Testis (tissue), 3 donors: ENCODE data around the gene CD300LF. TPM values are rescaled to one million over a fixed set of nuclear protein-coding genes. Genes with fewer than 3 reads are reported as not detected.

Experiments used
- microRNA-seq, 2 donors: library from miRNA; unstranded; fragments of <30 nt; microRNA quantifications; one replicate each; pipeline ENCODE4, GENCODE V29; 2016; ENCODE audit warnings: borderline number of aligned reads in 2 of 2, borderline replicate concordance in 1 of 2
- polyA plus RNA-seq: library from polyadenylated mRNA; stranded (reverse); fragments of 350-450 nt; fragmentation: Illumina TruSeq; extraction: RNeasy Lipid Tissue Mini Kit (QIAGEN cat#74804); gene quantifications from one replicate; pipeline ENCODE4 v1.2.3, GENCODE V29; 2014; ENCODE audit warnings: low read depth, low replicate concordance; ENCODE audit not compliant: insufficient read depth
- total RNA-seq, 2 donors: library from RNA; depleted of rRNA; stranded (reverse); fragments of >200 nt; gene quantifications; one replicate each; pipeline ENCODE4 v1.2.3, GENCODE V29; 2016

CD300LF gene
- total and polyA plus RNA-seq, 3 donors from 2014 or later, result 0.43 to 1.1 (median 0.79) TPM

Small RNAs within 50 kb of the gene (microRNA-seq; reads per million reads assigned to microRNA genes)
- gene MIR3615, result 11.1 to 28.3 reads per million in 2 donors

Other genes starting within 250 kb of the CD300LF start
- gene CD300A, start 246.3 kb downstream of the CD300LF start, total RNA-seq, result 1 to 10 TPM; 2.0 to 2.4 TPM
- gene CD300A, start 246.3 kb downstream of the CD300LF start, polyA plus RNA-seq, result 3.7 TPM
- gene CD300LB, start 181.4 kb downstream of the CD300LF start, total RNA-seq, result under 1 TPM; 0.71 to 0.99 TPM
- gene CD300LB, start 181.4 kb downstream of the CD300LF start, polyA plus RNA-seq, result 0.30 TPM
- gene CD300C, start 166.8 kb downstream of the CD300LF start, total RNA-seq, result under 1 TPM; 0.39 to 0.81 TPM
- 0.34 TPM for gene CD300C, start 166.8 kb downstream of the CD300LF start, polyA plus RNA-seq
- gene CD300H, start 145.4 kb downstream of the CD300LF start, total RNA-seq, result not detected
- gene CD300H, start 145.4 kb downstream of the CD300LF start, polyA plus RNA-seq, result not detected
- not detected for gene CD300LD, start 120.6 kb downstream of the CD300LF start, total RNA-seq
- 0.41 TPM for gene CD300LD, start 120.6 kb downstream of the CD300LF start, polyA plus RNA-seq
- under 1 TPM in 1 of 2 donors, not detected in 1; 0.31 TPM for gene CD300E, start 89.2 kb downstream of the CD300LF start, total RNA-seq
- 0.45 TPM for gene CD300E, start 89.2 kb downstream of the CD300LF start, polyA plus RNA-seq
- under 1 TPM; 0.81 to 0.94 TPM for gene RAB37, start 24.3 kb upstream of the CD300LF start, total RNA-seq
- gene RAB37, start 24.3 kb upstream of the CD300LF start, polyA plus RNA-seq, result 1.9 TPM
- 10 to 100 TPM; 26.9 to 28.6 TPM for gene NHERF1, start 35.7 kb upstream of the CD300LF start, total RNA-seq
- 69.2 TPM for gene NHERF1, start 35.7 kb upstream of the CD300LF start, polyA plus RNA-seq
- gene NAT9, start 63.4 kb upstream of the CD300LF start, total RNA-seq, result 10 to 100 TPM; 45.6 to 51.3 TPM
- gene NAT9, start 63.4 kb upstream of the CD300LF start, polyA plus RNA-seq, result 43.8 TPM
- gene GRIN2C, start 147.0 kb upstream of the CD300LF start, total RNA-seq, result 10 to 100 TPM; 20.1 to 20.8 TPM
- 7.7 TPM for gene GRIN2C, start 147.0 kb upstream of the CD300LF start, polyA plus RNA-seq
- 100 to 1,000 TPM; 204 to 216 TPM for gene FDXR, start 160.1 kb upstream of the CD300LF start, total RNA-seq
- gene FDXR, start 160.1 kb upstream of the CD300LF start, polyA plus RNA-seq, result 97.1 TPM
- gene FADS6, start 180.7 kb upstream of the CD300LF start, total RNA-seq, result 1 to 10 TPM; 1.4 to 2.0 TPM
- gene FADS6, start 180.7 kb upstream of the CD300LF start, polyA plus RNA-seq, result 0.95 TPM
- gene USH1G, start 210.3 kb upstream of the CD300LF start, total RNA-seq, result 1 to 10 TPM; 2.0 to 2.1 TPM
- 1.1 TPM for gene USH1G, start 210.3 kb upstream of the CD300LF start, polyA plus RNA-seq
- 1 to 10 TPM; 2.4 to 5.7 TPM for gene OTOP2, start 211.3 kb upstream of the CD300LF start, total RNA-seq
- gene OTOP2, start 211.3 kb upstream of the CD300LF start, polyA plus RNA-seq, result 5.7 TPM
- under 1 TPM in 1 of 2 donors, not detected in 1; 0.12 TPM for gene OTOP3, start 223.0 kb upstream of the CD300LF start, total RNA-seq
- not detected for gene OTOP3, start 223.0 kb upstream of the CD300LF start, polyA plus RNA-seq